PC-3 (cell line): ENCODE data around the gene TSTD2. TPM values are rescaled to one million over a fixed set of nuclear protein-coding genes. Genes with fewer than 3 reads are reported as not detected.

Source experiments
- ATAC-seq: fragments of 200-7000 bp; cut with Tn5 transposase; 2 replicates; pipeline ENCODE4 v1.9.1; 2020; ENCODE audit warnings: mild to moderate bottlenecking, moderate library complexity
- BruUV-seq: library from RNA; stranded (reverse); fragments of 400-500 nt; replicated peaks from 2 replicates; lab custom pipeline; 2021; lab: Mats Ljungman, UMichigan
- CTCF ChIA-PET: fragments of 300-600 bp; sonication (Branson Sonifier 250); formaldehyde crosslinking; loops from one replicate; lab custom pipeline; 2022; ENCODE audit warnings: antibody characterized with exemption; lab: Charles Lee
- POLR2A ChIA-PET: fragments of 300-600 bp; sonication (Branson Sonifier 250); formaldehyde crosslinking; loops from one replicate; lab custom pipeline; 2022; ENCODE audit warnings: antibody characterized with exemption; ENCODE audit not compliant: unreplicated experiment; lab: Charles Lee
- DNase-seq: peaks from one replicate; pipeline ENCODE4 v3.0.0-alpha.2; 2015
- H2AFZ ChIP-seq: fragments of 300-600 bp; sonication (generic); 2 replicates; pipeline ENCODE4 v1.6.0; 2016; ENCODE audit warnings: antibody characterized with exemption, low read length
- H3F3A ChIP-seq: fragments of 300-600 bp; sonication (generic); one replicate; pipeline ENCODE4 v1.6.0; 2017; ENCODE audit warnings: antibody characterized with exemption, low read length, control low read depth, mild to moderate bottlenecking; ENCODE audit not compliant: unreplicated experiment
- H3K27ac ChIP-seq: fragments of 300-600 bp; sonication (generic); 2 replicates; pipeline ENCODE4 v1.5.1; 2016; ENCODE audit warnings: mild to moderate bottlenecking, low read length
- H3K27me3 ChIP-seq: fragments of 300-600 bp; sonication (generic); 2 replicates; pipeline ENCODE4 v1.6.1; 2016; ENCODE audit warnings: low read length, mixed read lengths
- H3K36me3 ChIP-seq: fragments of 300-600 bp; sonication (generic); 2 replicates; pipeline ENCODE4 v1.6.1; 2016; ENCODE audit warnings: low read depth, mixed run types, low read length, mixed read lengths
- H3K4me1 ChIP-seq: fragments of 300-600 bp; sonication (generic); 2 replicates; pipeline ENCODE4 v1.5.1; 2016; ENCODE audit warnings: low read length; ENCODE audit not compliant: insufficient read depth
- H3K4me2 ChIP-seq: fragments of 300-600 bp; sonication (generic); 2 replicates; pipeline ENCODE4 v1.6.0; 2016; ENCODE audit warnings: low read length
- H3K4me3 ChIP-seq: fragments of 300-600 bp; sonication (generic); 2 replicates; pipeline ENCODE4 v1.5.1; 2016; ENCODE audit warnings: mild to moderate bottlenecking, low read length, mixed read lengths
- H3K79me2 ChIP-seq: fragments of 300-600 bp; sonication (generic); 2 replicates; pipeline ENCODE4 v1.6.1; 2017; ENCODE audit warnings: low read length, mixed read lengths
- H3K9ac ChIP-seq: fragments of 300-600 bp; sonication (generic); 2 replicates; pipeline ENCODE4 v1.6.0; 2016; ENCODE audit warnings: mild to moderate bottlenecking, low read length
- H3K9me2 ChIP-seq: fragments of 300-600 bp; sonication (generic); replicated peaks from 2 replicates; pipeline ENCODE4 v1.6.1; 2016; ENCODE audit warnings: mixed run types, low read length, mixed read lengths
- H3K9me3 ChIP-seq: fragments of 300-600 bp; sonication (generic); 2 replicates; pipeline ENCODE4 v1.6.1; 2016; ENCODE audit warnings: low read length, mixed read lengths
- H4K20me1 ChIP-seq: fragments of 300-600 bp; sonication (generic); 2 replicates; pipeline ENCODE4 v1.6.1; 2016; ENCODE audit warnings: low read length, mixed read lengths
- EZH2 ChIP-seq: fragments of 300-600 bp; sonication (generic); IDR thresholded peaks from one replicate; pipeline ENCODE4 v1.6.1; 2017; ENCODE audit warnings: antibody characterized with exemption, mild to moderate bottlenecking, low read length; ENCODE audit not compliant: unreplicated experiment
- EZH2phosphoT487 ChIP-seq: fragments of 300-600 bp; sonication (generic); IDR thresholded peaks from 2 replicates; pipeline ENCODE4 v1.6.1; 2018; ENCODE audit warnings: mild to moderate bottlenecking, antibody characterized with exemption, low read length, borderline replicate concordance
- intact Hi-C: fragments of 100-400 bp; cut with micrococcal nuclease; formaldehyde crosslinking; loops from 2 replicates; pipeline ENCODE4 v1.9.0; 2023
- total RNA-seq: library from RNA; depleted of rRNA; stranded (reverse); fragments of >200 nt; gene quantifications from 2 replicates; pipeline ENCODE4 v1.2.3, GENCODE V29; 2014
- TF ChIP-seq, protein P1 (sequence below): fragments of 300-600 bp; sonication (generic); conservative IDR thresholded peaks from 2 replicates; pipeline ENCODE4 v1.5.1; 2017; ENCODE audit warnings: antibody characterized with exemption, low read depth, mild to moderate bottlenecking, low read length

TSTD2 gene
- total RNA-seq, 1 experiment from 2014 or later, result 11.2 TPM

DNA sequence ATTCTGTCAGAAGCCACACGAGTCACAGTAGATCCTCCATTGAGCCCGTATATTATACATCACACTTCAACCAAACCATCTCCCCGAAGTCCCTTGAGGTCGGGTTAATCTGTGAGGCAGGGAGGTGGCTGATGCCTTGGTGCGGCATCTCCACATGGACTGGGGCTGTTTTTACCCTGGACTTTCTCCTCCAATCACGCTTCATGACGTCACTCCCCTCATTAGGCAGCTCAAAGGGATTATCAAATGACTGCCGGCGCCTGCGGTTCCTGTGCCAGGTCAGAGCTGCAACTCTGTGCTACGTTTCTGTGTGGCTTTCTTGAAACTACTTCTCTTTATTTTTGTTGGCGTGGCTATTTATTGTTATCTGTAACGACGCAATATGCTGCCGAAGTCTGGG lies 78.0 kb downstream of the TSTD2 start:
- intact Hi-C loops, result no loop called here
- ATAC-seq (no peak), DNase-seq (no peak)
- ChIA-PET POLR2A (no interaction called here), CTCF (no interaction called here)
- H3F3A ChIP-seq, result no peaks in the 10 kb centered on the region
- no peaks in the 10 kb centered on the region for H3K36me3 ChIP-seq
- no peak overlapping the region for H3K4me3 ChIP-seq
- no peaks in the 10 kb centered on the region for H4K20me1 ChIP-seq
- no peak overlapping the region for H3K27ac ChIP-seq
- H2AFZ ChIP-seq, result no peak overlapping the region
- H3K9me2 ChIP-seq, result no peaks in the 10 kb centered on the region
- no TSS peak for BruUV-seq
- H3K9me3 ChIP-seq, result no peaks in the 10 kb centered on the region
- H3K27me3 ChIP-seq, result no peaks in the 10 kb centered on the region
- no peaks in the 10 kb centered on the region for H3K79me2 ChIP-seq
- H3K4me1 ChIP-seq, result no peaks in the 10 kb centered on the region
- H3K4me2 ChIP-seq, result no peak overlapping the region
- no peak overlapping the region for H3K9ac ChIP-seq
- TF ChIP-seq, protein P1, sequence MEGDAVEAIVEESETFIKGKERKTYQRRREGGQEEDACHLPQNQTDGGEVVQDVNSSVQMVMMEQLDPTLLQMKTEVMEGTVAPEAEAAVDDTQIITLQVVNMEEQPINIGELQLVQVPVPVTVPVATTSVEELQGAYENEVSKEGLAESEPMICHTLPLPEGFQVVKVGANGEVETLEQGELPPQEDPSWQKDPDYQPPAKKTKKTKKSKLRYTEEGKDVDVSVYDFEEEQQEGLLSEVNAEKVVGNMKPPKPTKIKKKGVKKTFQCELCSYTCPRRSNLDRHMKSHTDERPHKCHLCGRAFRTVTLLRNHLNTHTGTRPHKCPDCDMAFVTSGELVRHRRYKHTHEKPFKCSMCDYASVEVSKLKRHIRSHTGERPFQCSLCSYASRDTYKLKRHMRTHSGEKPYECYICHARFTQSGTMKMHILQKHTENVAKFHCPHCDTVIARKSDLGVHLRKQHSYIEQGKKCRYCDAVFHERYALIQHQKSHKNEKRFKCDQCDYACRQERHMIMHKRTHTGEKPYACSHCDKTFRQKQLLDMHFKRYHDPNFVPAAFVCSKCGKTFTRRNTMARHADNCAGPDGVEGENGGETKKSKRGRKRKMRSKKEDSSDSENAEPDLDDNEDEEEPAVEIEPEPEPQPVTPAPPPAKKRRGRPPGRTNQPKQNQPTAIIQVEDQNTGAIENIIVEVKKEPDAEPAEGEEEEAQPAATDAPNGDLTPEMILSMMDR, result no peak
- TF ChIP-seq EZH2phosphoT487 (no peak), EZH2 (no peak)

DNA sequence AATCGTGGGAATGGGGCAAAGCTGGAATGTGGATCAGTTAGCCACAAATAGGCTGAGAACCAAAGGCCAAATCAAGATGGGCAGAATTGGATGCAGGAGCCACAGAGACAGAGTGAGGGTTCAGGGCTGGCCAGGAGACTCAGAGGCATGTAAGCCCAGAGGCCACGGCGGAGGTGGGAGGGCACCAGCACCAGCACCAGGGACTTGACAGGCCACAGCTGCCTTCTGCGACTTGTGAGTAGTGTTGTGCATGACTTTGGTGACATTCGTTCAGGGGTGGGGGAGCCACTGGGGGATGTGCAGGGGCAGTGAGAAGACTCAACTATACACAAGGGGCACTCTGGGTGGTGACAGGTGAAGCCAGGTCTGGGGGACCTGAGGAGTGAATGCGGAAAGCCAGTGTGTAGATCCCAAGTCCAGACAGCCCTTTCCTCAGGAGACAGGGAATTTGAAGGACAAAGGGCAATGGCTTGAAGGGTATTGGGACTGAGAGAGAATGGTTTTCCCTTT lies 78.5 kb downstream of the TSTD2 start:
- no peak overlapping the region for H3K4me2 ChIP-seq
- no peaks in the 10 kb centered on the region for H3K9me2 ChIP-seq
- no peaks in the 10 kb centered on the region for H3K4me1 ChIP-seq
- no peak for DNase-seq
- BruUV-seq, result no TSS peak
- no peaks in the 10 kb centered on the region for H3F3A ChIP-seq
- H4K20me1 ChIP-seq, result no peaks in the 10 kb centered on the region
- no peak overlapping the region for H3K4me3 ChIP-seq
- no peaks in the 10 kb centered on the region for H3K27me3 ChIP-seq
- no peak overlapping the region for H2AFZ ChIP-seq
- H3K9me3 ChIP-seq, result no peaks in the 10 kb centered on the region
- no peak overlapping the region for H3K9ac ChIP-seq
- H3K79me2 ChIP-seq, result no peaks in the 10 kb centered on the region
- TF ChIP-seq, protein P1, result no peak
- no peak for TF ChIP-seq EZH2
- CTCF ChIA-PET, result no interaction called here
- intact Hi-C loops, result no loop called here
- no peak for ATAC-seq
- H3K27ac ChIP-seq, result no peak overlapping the region
- no peaks in the 10 kb centered on the region for H3K36me3 ChIP-seq
- POLR2A ChIA-PET, result no interaction called here

- no peak overlapping the region for H3K4me2 ChIP-seq
- no peaks in the 10 kb centered on the region for H3K27me3 ChIP-seq
- TF ChIP-seq EZH2phosphoT487 (no peak), EZH2 (no peak)
- TF ChIP-seq, protein P1, result no peak
- H3K4me1 ChIP-seq, result no peaks in the 10 kb centered on the region
- DNase-seq (no peak), ATAC-seq (no peak)
- no peaks in the 10 kb centered on the region for H3K79me2 ChIP-seq
- CTCF ChIA-PET, result no interaction called here
- H3K9me2 ChIP-seq, result no peaks in the 10 kb centered on the region
- no peaks in the 10 kb centered on the region for H3K9me3 ChIP-seq
- H3K36me3 ChIP-seq, result no peaks in the 10 kb centered on the region
- no peak overlapping the region for H2AFZ ChIP-seq
- BruUV-seq, result no TSS peak
- H3K4me3 ChIP-seq, result no peak overlapping the region
- intact Hi-C loops, result no loop called here
- H3K9ac ChIP-seq, result no peak overlapping the region
- no peaks in the 10 kb centered on the region for H4K20me1 ChIP-seq
- POLR2A ChIA-PET, result no interaction called here
- no peaks in the 10 kb centered on the region for H3F3A ChIP-seq
- H3K27ac ChIP-seq, result no peak overlapping the region
Measured at GRCh38 chr9:97553841-97554240, 79.3 kb downstream of the TSTD2 start.
